ENCODE data around the gene KIF17.
A peak's percentile ranks its signal among the peaks of the same experiment; 100 is the strongest.

KIF17 gene

GRCh38 chr1:20711285-20712214, 6.3 kb downstream of the KIF17 start:
- no peak for DNase-seq (ENCODE audit: low read depth in 1 of 2, low spot score in 1 of 2)

- no peak for DNase-seq (ENCODE audit: low read depth in 1 of 2, low spot score in 1 of 2)
Measured at GRCh38 chr1:20710469-20711284, 7.1 kb downstream of the KIF17 start.

GRCh38 chr1:20709868-20710267, 7.9 kb downstream of the KIF17 start:
- DNase-seq (ENCODE audit: low read depth in 1 of 2, low spot score in 1 of 2), result no peak

GRCh38 chr1:20708891-20709290, 8.9 kb downstream of the KIF17 start:
- DNase-seq (ENCODE audit: low read depth in 1 of 2, low spot score in 1 of 2), result no peak

GRCh38 chr1:20708057-20708456, 9.8 kb downstream of the KIF17 start:
- no peak for DNase-seq (ENCODE audit: low read depth in 1 of 2, low spot score in 1 of 2)

- no peak for DNase-seq (ENCODE audit: low read depth in 1 of 2, low spot score in 1 of 2)
Measured at GRCh38 chr1:20706841-20707240, 11.0 kb downstream of the KIF17 start.

- DNase-seq (ENCODE audit: low read depth in 1 of 2, low spot score in 1 of 2), result no peak
Measured at GRCh38 chr1:20705203-20705755, 12.5 kb downstream of the KIF17 start.

GRCh38 chr1:20704390-20705202, 13.2 kb downstream of the KIF17 start:
- no peak for DNase-seq (ENCODE audit: low read depth in 1 of 2, low spot score in 1 of 2)

DNA sequence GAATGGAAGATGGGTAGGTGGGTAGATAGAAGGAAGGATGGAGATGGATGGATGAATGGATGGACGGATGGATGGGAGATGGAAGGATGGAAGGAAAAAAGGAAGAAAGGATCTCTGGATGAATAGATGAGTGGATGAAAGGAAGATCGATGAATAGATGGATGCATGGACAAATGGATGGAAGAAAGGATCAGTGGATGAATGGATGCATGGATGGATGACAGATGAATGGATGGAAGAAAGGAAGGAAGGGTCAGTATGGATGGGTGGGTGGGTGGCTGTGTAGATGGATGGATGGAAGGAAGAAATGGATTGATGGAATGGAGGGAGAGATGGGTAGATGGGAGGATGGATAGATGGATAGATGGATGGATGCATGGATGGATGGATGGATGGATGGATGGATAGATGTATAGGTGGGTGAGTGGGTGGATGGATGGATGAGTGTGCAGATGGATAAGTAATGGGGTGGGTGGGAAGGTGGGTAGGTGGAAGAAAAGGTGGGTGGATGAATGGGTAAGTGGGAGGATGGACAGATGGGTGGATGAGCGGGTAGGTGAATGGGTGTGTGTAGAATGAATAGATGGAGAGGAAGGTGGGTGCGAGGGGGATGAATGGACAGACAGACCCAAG, 14.6 kb downstream of the KIF17 start:
- no peak for DNase-seq (ENCODE audit: low read depth in 1 of 2, low spot score in 1 of 2)

DNA sequence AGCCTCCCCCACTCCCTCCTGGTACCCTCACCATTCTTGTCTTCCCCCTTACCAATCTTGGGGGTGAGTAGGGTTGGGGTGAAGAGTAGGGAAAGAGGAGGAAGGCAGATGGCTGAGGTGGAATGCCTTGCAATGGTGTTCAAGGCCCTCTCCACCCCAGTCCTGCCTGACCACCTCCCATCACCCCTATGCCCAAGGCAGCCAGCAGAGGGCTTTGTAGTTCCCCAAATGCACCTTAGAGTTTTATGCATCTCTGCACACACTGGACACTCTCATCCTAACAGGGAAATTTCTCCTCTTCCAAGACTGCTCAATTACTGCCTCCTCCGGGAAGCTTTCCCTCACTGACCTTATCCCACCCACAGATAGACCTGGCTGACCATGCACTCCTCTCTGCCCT, 15.4 kb downstream of the KIF17 start:
- DNase-seq (ENCODE audit: low read depth in 1 of 2, low spot score in 1 of 2), result no peak

DNA sequence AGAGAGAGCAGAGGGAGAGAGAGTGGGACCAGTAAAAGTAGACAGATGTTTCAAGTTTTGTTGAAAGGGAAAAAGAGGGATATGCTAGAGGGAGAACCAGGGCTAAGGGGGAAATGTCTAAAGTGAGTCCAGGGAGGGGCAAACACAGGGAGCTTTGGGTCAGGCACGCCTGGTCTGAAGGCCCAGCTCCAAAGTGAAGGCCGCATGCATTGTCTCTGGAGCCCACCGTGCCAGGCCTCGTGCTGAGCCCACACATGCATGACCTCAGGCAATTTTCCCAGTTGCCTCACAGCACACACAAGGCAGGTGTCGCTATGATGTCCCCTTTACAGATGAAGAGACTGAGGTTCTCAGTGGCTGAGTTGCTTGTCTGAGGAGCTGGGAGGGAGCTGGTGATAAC, 16.0 kb downstream of the KIF17 start:
- DNase-seq (ENCODE audit: low read depth in 1 of 2, low spot score in 1 of 2), result no peak

DNA sequence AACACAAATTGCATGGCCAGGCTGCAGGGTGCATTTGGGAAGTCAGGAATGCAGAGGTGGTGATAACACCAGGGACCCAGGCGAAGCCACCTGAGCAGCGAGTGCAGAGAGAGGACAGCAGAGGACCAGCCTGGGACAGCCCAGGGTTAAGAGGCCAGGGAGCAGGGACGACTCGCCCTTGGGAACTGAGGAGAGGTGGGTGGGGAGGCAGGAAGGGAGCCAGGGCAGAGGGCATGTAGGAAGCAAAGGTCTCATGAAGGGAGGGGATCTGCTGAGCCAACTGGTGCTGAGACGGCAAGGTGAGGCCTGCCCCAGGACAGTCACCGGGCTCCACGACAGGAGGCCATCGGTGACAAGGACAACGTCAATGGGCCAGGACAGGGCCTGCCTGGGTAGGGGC, 16.4 kb downstream of the KIF17 start:
- DNase-seq (ENCODE audit: low read depth in 1 of 2, low spot score in 1 of 2), result no peak

DNA sequence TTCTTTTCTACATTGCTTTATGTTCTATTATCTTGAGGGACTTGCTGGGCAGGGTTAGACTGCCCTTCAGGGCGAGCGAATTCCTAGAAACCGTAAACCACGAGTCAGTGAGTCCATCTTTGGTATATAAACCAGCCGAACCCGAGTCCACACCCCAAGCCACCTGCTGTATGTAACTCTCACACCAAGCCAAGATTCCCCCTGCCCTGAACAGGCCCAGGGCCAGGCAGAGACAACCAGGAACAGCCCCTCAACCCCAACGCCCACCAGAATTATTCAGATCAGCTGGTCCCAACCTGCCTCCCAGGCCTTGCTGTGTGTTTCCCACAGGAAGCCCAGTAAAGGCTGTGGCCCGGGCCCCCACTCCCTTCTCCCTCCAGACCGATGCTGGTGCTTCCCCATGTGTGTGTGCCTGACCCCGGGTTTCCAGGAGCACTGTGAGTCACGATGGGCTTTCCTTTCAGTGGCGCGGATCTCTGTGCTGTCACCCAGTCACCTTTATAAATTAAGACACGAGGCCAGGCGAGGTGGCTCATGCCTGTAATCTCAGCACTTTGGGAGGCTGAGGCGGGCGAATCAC, 17.1 kb downstream of the KIF17 start:
- no peak for DNase-seq (ENCODE audit: low read depth in 1 of 2, low spot score in 1 of 2)

DNA sequence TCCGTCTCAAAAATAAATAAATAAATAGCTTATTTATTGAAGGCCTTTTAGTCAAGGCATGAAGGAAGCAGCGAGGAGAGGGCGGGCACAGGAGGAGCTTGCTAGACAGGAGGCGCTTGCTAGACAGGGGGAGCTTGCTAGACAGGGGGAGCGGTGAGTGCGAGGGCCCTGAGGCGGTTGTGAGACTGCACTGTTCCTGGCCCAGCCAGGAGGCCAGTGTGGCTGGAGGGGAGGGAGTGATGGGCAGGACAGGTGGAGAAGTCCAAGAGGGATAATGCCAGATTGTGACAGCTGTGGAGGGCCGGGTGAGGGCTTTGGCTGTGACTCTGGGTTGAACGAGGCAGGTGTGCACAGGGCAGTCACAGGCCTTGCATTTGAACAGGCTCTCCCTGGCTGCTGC, 18.2 kb downstream of the KIF17 start:
- no peak for DNase-seq (ENCODE audit: low read depth in 1 of 2, low spot score in 1 of 2)

DNA sequence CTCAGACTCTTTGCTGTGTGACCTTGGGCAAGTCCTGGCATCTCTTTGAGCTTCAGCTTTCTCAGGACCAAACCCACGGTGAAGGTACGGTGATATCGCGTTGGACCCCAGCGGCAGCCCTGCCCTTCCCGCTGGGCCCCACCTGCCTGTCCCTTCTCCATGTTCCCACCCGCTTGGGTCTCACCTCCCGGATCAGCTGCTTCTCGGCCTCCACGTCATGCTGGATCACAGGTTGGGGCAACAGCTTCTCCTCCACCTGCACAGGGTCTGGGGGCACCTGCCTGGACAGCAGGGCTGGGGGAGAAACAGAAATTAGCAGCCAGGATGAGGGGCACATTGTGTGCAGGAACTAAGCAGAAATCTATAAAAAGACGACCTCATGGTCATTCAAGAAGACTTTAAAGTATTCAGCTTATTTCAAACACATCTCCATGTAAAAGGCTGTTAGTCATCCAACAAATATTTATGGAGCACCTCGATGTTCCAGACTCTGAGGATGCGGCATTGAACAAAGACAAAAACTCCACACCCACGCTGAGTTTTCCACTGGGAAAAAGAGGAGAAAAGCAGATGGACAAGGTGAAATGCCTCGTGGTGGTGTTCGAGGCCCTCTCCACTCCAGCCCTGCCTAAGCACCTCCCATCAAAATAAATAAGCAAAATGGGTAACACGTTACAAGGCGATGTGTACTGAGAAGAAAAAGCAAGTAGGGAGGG, 19.5 kb downstream of the KIF17 start:
- no peak for DNase-seq (ENCODE audit: low read depth in 1 of 2, low spot score in 1 of 2)

GRCh38 chr1:20697563-20697962, 20.2 kb downstream of the KIF17 start:
- DNase-seq (ENCODE audit: low read depth in 1 of 2, low spot score in 1 of 2), result no peak

DNA sequence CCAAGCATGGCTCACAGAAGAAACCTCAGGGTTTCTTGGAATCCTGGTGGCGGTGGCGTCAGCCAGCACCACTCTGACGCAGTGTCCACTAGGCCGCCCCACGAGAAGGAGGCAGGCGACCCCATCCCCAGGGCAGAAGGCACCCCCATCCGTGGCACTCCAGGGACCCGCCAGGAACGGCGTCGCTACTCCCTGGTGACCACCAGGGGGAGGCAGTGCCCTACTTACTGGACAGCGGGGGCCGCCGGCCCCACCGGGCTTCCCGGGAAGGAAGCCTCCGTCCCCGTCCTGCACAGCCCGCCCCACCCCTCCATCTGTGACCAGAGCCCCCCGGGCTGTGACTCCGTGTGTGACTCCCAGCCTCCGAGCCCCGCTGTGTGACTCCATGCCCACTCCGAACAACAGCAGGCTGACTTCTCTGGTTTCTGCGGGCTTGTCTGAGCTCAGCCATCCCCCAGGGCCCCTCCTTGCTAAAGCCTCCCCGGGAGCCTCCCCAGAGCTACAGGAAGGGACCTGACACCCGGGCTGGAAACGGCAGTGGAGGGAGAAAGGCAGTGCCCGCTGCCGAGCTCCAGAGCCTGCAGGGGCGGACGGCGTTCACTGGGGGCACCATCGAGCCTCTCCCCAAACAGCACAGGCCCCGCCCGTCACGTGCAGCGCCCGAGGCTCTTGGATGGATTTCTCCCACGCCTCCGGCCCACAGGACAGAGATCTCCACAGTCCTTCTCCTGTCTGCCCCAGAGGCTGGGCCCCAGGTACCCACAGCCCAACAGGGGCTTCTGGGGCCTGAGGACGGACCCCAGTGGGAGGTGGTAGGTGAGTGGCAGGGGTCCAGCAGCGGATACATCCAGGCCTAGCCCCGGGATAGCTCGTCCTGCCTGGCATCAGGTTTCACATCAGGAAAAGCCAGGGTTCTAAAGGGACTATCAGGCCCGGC, 21.1 kb downstream of the KIF17 start:
- DNase-seq (ENCODE audit: low read depth in 1 of 2, low spot score in 1 of 2), result peak; percentile 42 to 46

GRCh38 chr1:20695515-20695914, 22.3 kb downstream of the KIF17 start:
- no peak for DNase-seq (ENCODE audit: low read depth in 1 of 2, low spot score in 1 of 2)
